NCI-H128 (cell line): ENCODE data around the gene HSPA1B.
"Not testable (repeated sequence)": the region's sequence is repeated elsewhere in the genome, so short reads cannot be mapped to it uniquely, and the experiment has no call there.

ENCODE experiments used
- DNase-seq: peaks from one replicate; lab custom pipeline; 2025; ENCODE audit not compliant: unreplicated experiment; lab: John Stamatoyannopoulos, UW

HSPA1B gene

GRCh38 chr6:31857774-31858173 is 30.2 kb downstream of the HSPA1B start:
- DNase-seq = not testable (repeated sequence)

- no peak for DNase-seq
Measured at GRCh38 chr6:31858707-31859106, 31.2 kb downstream of the HSPA1B start.

GRCh38 chr6:31859923-31860322 is 32.4 kb downstream of the HSPA1B start:
- no peak for DNase-seq

- no peak for DNase-seq
Measured at GRCh38 chr6:31860349-31860748, 32.8 kb downstream of the HSPA1B start.

- DNase-seq = no peak
Measured at GRCh38 chr6:31861150-31861549, 33.6 kb downstream of the HSPA1B start.

GRCh38 chr6:31861919-31862343 is 34.4 kb downstream of the HSPA1B start:
- no peak for DNase-seq

GRCh38 chr6:31862344-31863235 is 35.1 kb downstream of the HSPA1B start, which contains the start of gene NEU1:
Gene NEU1, minus strand, starts transcription at chr6:31862821. Its CDS starts 45 bp downstream, at chr6:31862776.
- DNase-seq = peak; percentile 99

- not testable (repeated sequence) for DNase-seq
Measured at GRCh38 chr6:31864123-31864562, 36.6 kb downstream of the HSPA1B start.

GRCh38 chr6:31864818-31865204 is 37.3 kb downstream of the HSPA1B start:
- no peak for DNase-seq

- no peak for DNase-seq
Measured at GRCh38 chr6:31865205-31866118, 37.9 kb downstream of the HSPA1B start.

GRCh38 chr6:31868658-31868971 is 41.1 kb downstream of the HSPA1B start:
- DNase-seq = not testable (repeated sequence)

GRCh38 chr6:31869343-31869742 is 41.8 kb downstream of the HSPA1B start:
- DNase-seq = no peak

- no peak for DNase-seq
Measured at GRCh38 chr6:31870385-31870921, 42.9 kb downstream of the HSPA1B start.

- DNase-seq = no peak
Measured at GRCh38 chr6:31871046-31871659, 43.6 kb downstream of the HSPA1B start.

GRCh38 chr6:31874084-31874670 is 46.6 kb downstream of the HSPA1B start:
- DNase-seq = no peak

- DNase-seq = no peak
Measured at GRCh38 chr6:31874836-31875572, 47.5 kb downstream of the HSPA1B start.

- DNase-seq = no peak
Measured at GRCh38 chr6:31875877-31876276, 48.3 kb downstream of the HSPA1B start.

- DNase-seq = no peak
Measured at GRCh38 chr6:31876357-31876756, 48.8 kb downstream of the HSPA1B start.

GRCh38 chr6:31877125-31877650 is 49.6 kb downstream of the HSPA1B start:
- DNase-seq = no peak
